Hepatocyte (in vitro differentiated cells): ENCODE data around the gene STAT4.

Experiments
- CTCF ChIP-seq: fragments of 200-600 bp; sonication (generic); IDR thresholded peaks from 2 replicates; pipeline ENCODE4 v1.5.1; 2016; ENCODE audit warnings: antibody characterized with exemption, mild to moderate bottlenecking; ENCODE audit not compliant: poor library complexity
- EZH2 ChIP-seq: fragments of 200-600 bp; sonication (generic); IDR thresholded peaks from 2 replicates; pipeline ENCODE4 v1.6.1; 2016; ENCODE audit warnings: antibody characterized with exemption, mild to moderate bottlenecking, borderline replicate concordance
- EZH2phosphoT487 ChIP-seq: fragments of 200-600 bp; sonication (generic); IDR thresholded peaks from one replicate; pipeline ENCODE4 v1.6.1; 2018; ENCODE audit warnings: antibody characterized with exemption, mild to moderate bottlenecking, low read depth, moderate library complexity; ENCODE audit not compliant: unreplicated experiment, severe bottlenecking

GRCh38 chr2:190984595-190984994 lies 166.2 kb downstream of the STAT4 start:
- TF ChIP-seq CTCF (no peak), EZH2phosphoT487 (no peak), EZH2 (no peak)
